ENCODE results near the gene NUP93. TPM values are rescaled to one million over a fixed set of nuclear protein-coding genes. Genes with fewer than 3 reads are reported as not detected.

The NUP93 gene
- total and polyA plus RNA-seq, 2 donors (not counting 3 experiments of a cell fraction or from before 2014, with no cell fraction given), result 62.3 to 124 TPM

- FAIRE-seq (no peak), DNase-seq (ENCODE audit: low read depth, low spot score) (no peak)
- Histone ChIP-seq H3K36me3 (ENCODE audit: control insufficient read depth in 2 of 2, extremely low read depth in 1 of 2, insufficient read depth in 2 of 2, low read length in 2 of 2) (no peaks in the 10 kb centered on the region), H3K9me1 (replicated peaks; ENCODE audit: control insufficient read depth, extremely low read depth, insufficient read depth, low read length) (no peaks in the 10 kb centered on the region), H3K9me3 (replicated peaks; ENCODE audit: control insufficient read depth, insufficient read depth, low read length) (no peaks in the 10 kb centered on the region), H3K4me1 (ENCODE audit: control insufficient read depth, extremely low read depth, insufficient read depth, low read length) (no peaks in the 10 kb centered on the region), H4K20me1 (replicated peaks; ENCODE audit: control insufficient read depth, extremely low read depth, insufficient read depth, low read length) (no peaks in the 10 kb centered on the region), H3K4me2 (ENCODE audit: insufficient read depth, low read length) (no peak overlapping the region), H3K9ac (replicated peaks; ENCODE audit: extremely low read depth, insufficient read depth, low read length) (no peak overlapping the region), H3K27me3 (ENCODE audit: control insufficient read depth in 2 of 2, insufficient read depth in 2 of 2, low read length in 2 of 2) (no peaks in the 10 kb centered on the region), H2AFZ (ENCODE audit: low read depth, low read length) (no peak overlapping the region), H3K27ac (ENCODE audit: insufficient read depth, low read depth, low read length) (no peak overlapping the region), H3K79me2 (ENCODE audit: control insufficient read depth, insufficient read depth, low read length) (no peaks in the 10 kb centered on the region), H3K4me3 (replicated peaks in 1 of 3; ENCODE audit: insufficient read depth in 1 of 3, low read depth in 1 of 3, low read length in 3 of 3) (no peak overlapping the region)
- TF ChIP-seq MAX (IDR thresholded peaks at IDR 0.05; ENCODE audit: insufficient read depth, insufficient read length), result no peak
- no peak for TF ChIP-seq POLR2A (IDR thresholded peaks at IDR 0.05; ENCODE audit: low read depth, low read length)
- TF ChIP-seq POLR2AphosphoS5 (IDR thresholded peaks at IDR 0.05; ENCODE audit: insufficient read depth, low read depth, low read length), result no peak
- no peak for TF ChIP-seq EZH2 (IDR thresholded peaks at IDR 0.05; ENCODE audit: borderline replicate concordance, low read depth, low read length, severe bottlenecking)
- TF ChIP-seq GATA2 (IDR thresholded peaks at IDR 0.05; ENCODE audit: insufficient read depth, insufficient read length, low read depth, low read length), result no peak
- TF ChIP-seq FOS (IDR thresholded peaks at IDR 0.05; ENCODE audit: borderline replicate concordance, insufficient read depth, low read length), result no peak
- TF ChIP-seq CTCF (IDR thresholded peaks at IDR 0.05; ENCODE audit: extremely low read depth in 1 of 2, insufficient read depth in 1 of 2, low read depth in 1 of 2, low read length in 2 of 2), result no peak
- no peak for TF ChIP-seq MYC (IDR thresholded peaks at IDR 0.05; ENCODE audit: low read depth, low read length)
- TF ChIP-seq JUN (IDR thresholded peaks at IDR 0.05; ENCODE audit: borderline replicate concordance, insufficient read depth, insufficient read length, low read depth), result no peak
- intact Hi-C loops (cut with micrococcal nuclease) (no loop called here), dilution Hi-C loops (cut with MboI; ENCODE audit: extremely low pct_ligation_motif_present, low sequenced_read_pairs) (no loop called here)
- POLR2A ChIA-PET, result no interaction called here
- no TSS peak for BruUV-seq (replicated peaks)
- CTCF ChIA-PET, result interaction anchor here (1.5 to 2.5 kb wide), 2 partner anchors 13 to 89 kb away, joined by 4 to 6 read pairs; no protein-coding TSS in a partner anchor
Measured at GRCh38 chr16:56882077-56882800, 152.3 kb downstream of the NUP93 start.
